Cardiac septum (tissue), 1 donor: Measurements from ENCODE around the gene NEK10. TPM values are rescaled to one million over a fixed set of nuclear protein-coding genes. Genes with fewer than 3 reads are reported as not detected.
"Not testable (repeated sequence)": the region's sequence is repeated elsewhere in the genome, so short reads cannot be mapped to it uniquely, and the experiment has no call there.

Experiments used
- DNase-seq: peaks from one replicate; pipeline ENCODE4 v3.0.0-alpha.2; 2020; ENCODE audit warnings: low spot score
- intact Hi-C: fragments of 100-400 bp; cut with DNase I; formaldehyde crosslinking; loops from one replicate; pipeline ENCODE4 v1.14.0; 2022
- total RNA-seq: library from RNA; stranded (reverse); fragmentation: NEBNext Ultra II Directional; extraction: Animal tissue kit (Norgen Biotek cat#: 25700); gene quantifications from one replicate; pipeline ENCODE4 v1.2.1, GENCODE V29; 2021
- donor health status: DM: no; HTN: no; CAD: no.

NEK10 gene
- total RNA-seq, 1 donor from 2014 or later, result 3.3 TPM

GRCh38 chr3:27322634-27323033 is 46.5 kb downstream of the NEK10 start:
- intact Hi-C loops, result no loop called here
- no peak for DNase-seq

- no peak for DNase-seq
- intact Hi-C loops, result no loop called here
Observed at GRCh38 chr3:27319847-27320526, 49.2 kb downstream of the NEK10 start.

GRCh38 chr3:27319304-27319703 is 49.9 kb downstream of the NEK10 start:
- intact Hi-C loops, result no loop called here

GRCh38 chr3:27317096-27317495 is 52.1 kb downstream of the NEK10 start:
- intact Hi-C loops, result no loop called here
- DNase-seq, result no peak

More at GRCh38 chr3:27319304-27319703, 49.9 kb downstream of the NEK10 start:
- no peak for DNase-seq

- intact Hi-C loops, result no loop called here
- DNase-seq, result no peak
Observed at GRCh38 chr3:27315003-27315402, 54.2 kb downstream of the NEK10 start.

GRCh38 chr3:27312044-27312668 is 57.0 kb downstream of the NEK10 start:
- intact Hi-C loops, result loop anchor here (2.0 to 5.0 kb wide), 3 partner anchors 155 to 369 kb away; no protein-coding TSS in a partner anchor
- no peak for DNase-seq

DNA sequence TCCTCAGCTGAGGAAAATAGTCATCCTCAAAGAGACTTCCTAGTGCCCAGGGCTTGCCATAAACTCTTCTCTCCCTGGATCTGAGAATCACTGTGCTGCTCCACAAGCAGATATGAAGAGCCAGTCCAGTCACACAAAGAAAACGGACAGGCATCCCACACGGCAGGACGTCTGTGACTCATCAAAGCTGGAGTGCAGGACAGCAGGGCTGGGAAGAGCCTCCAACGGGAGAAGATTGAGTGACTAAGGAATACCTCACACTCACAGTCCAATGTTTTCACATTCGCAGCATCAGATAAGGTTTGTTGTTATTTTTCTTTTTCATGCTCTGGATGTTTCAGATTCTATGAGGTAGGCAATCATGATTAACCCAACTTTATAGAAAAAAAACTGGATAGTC is 57.8 kb downstream of the NEK10 start:
- DNase-seq, result no peak
- intact Hi-C loops, result loop anchor here (5.0 kb wide), 2 partner anchors 156 to 346 kb away; no protein-coding TSS in a partner anchor

GRCh38 chr3:27310688-27311087 is 58.5 kb downstream of the NEK10 start:
- intact Hi-C loops, result loop anchor here (5.0 kb wide), 2 partner anchors 157 to 347 kb away; no protein-coding TSS in a partner anchor
- no peak for DNase-seq

DNA sequence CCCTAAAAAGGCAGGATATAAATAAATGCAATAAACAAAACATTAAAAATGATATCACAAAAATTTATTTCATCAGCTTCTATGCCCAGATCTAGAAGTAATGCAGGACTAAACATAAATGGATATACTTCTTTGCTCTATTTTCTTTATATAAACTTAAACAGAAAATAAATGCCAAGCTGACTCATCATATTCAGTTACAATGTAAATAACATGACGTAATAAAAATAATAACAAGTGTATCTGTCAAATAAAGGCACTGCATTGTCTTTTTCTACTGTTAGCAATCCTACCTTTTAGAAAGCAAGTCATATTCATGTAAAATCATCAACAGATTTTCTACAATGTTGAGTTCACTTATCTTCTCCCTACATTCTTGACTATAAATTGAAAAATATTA is 61.6 kb downstream of the NEK10 start:
- intact Hi-C loops, result no loop called here
- no peak for DNase-seq

GRCh38 chr3:27302891-27303290 is 66.3 kb downstream of the NEK10 start:
- intact Hi-C loops, result no loop called here

GRCh38 chr3:27298981-27299380 is 70.2 kb downstream of the NEK10 start:
- intact Hi-C loops, DNase-seq: not testable (repeated sequence)

More at GRCh38 chr3:27302891-27303290, 66.3 kb downstream of the NEK10 start:
- DNase-seq, result no peak

GRCh38 chr3:27293939-27294338 is 75.2 kb downstream of the NEK10 start:
- intact Hi-C loops, result no loop called here
- DNase-seq, result no peak

GRCh38 chr3:27290760-27291159 is 78.4 kb downstream of the NEK10 start:
- DNase-seq, result no peak
- intact Hi-C loops, result no loop called here

DNA sequence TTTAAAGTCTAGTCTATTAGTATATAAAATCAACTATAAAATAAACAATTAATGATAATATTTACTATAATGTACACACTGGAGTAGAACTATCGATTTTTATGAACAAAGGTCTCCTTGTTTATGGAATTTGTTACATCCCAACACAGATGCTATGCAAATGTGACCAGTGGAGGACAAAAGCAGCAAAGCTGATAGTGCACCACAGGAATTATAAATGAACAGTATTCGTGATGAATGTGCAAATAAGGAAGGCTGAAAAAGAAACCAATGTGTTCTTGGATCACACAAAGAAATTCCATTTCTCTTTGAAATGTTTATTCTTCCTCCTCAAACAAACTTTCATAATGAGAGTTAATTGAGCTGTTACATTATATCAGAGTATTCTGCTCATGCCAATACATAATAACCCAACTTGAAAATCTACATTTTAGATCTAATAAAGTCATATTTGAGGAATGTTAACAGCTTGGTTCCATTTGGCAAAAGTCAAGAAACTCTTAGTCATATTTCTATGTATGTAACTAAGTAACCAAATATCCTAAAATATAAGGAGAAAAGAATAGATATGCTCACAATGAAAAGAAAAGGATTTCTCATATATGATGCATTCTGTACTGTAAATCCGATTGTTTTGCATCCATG is 79.3 kb downstream of the NEK10 start:
- no peak for DNase-seq

DNA sequence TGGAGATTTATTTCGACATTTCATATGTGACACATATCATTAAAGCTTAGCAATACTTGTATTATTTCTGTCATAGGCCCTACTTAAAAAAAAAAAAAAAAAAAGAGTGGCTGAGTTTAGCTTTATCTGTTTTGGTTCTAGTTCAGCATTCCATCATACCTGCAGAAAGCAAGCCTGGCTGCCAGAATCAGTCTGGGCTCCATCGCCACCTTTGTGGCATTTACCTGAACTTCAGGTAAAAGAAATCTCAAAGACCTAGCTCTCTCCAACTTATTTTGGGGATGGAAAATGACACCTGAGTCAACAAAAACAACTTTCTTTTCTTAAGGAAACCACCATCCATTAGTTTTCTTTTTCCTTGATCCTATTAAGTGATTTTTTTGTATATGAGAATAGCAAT is 82.1 kb downstream of the NEK10 start:
- intact Hi-C loops, result no loop called here
- DNase-seq, result no peak

More for the DNA sequence above, 79.3 kb downstream of the NEK10 start:
- intact Hi-C loops, result no loop called here

GRCh38 chr3:27286467-27286866 is 82.7 kb downstream of the NEK10 start:
- DNase-seq, intact Hi-C loops: not testable (repeated sequence)

- intact Hi-C loops, result no loop called here
- no peak for DNase-seq
Observed at GRCh38 chr3:27285668-27286067, 83.5 kb downstream of the NEK10 start.

- intact Hi-C loops, result no loop called here
- DNase-seq, result no peak
Observed at GRCh38 chr3:27281671-27282150, 87.5 kb downstream of the NEK10 start.

- DNase-seq, result no peak
Observed at GRCh38 chr3:27279123-27279522, 90.1 kb downstream of the NEK10 start.

GRCh38 chr3:27278383-27279055 is 90.7 kb downstream of the NEK10 start:
- intact Hi-C loops, result no loop called here
- no peak for DNase-seq

More at GRCh38 chr3:27279123-27279522, 90.1 kb downstream of the NEK10 start:
- intact Hi-C loops, result no loop called here
